Testis (tissue), 2 donors: ENCODE measurements around the gene MCM10.
"Not testable (repeated sequence)": the region's sequence is repeated elsewhere in the genome, so short reads cannot be mapped to it uniquely, and the experiment has no call there.

Source experiments
- CTCF ChIP-seq, 3 experiments: fragments of 450-650 bp in 2 of 3; fragments of 200-600 bp in 1 of 3; sonication (generic) in 1 of 3; IDR thresholded peaks; one replicate each; pipeline ENCODE4 v1.5.1; 2016 to 2019; ENCODE audit warnings: antibody characterized with exemption in 3 of 3, mild to moderate bottlenecking in 2 of 3, moderate library complexity in 1 of 3
- POLR2A ChIP-seq: fragments of 450-650 bp; IDR thresholded peaks from one replicate; pipeline ENCODE4 v1.6.1; 2017; ENCODE audit warnings: antibody characterized with exemption, mild to moderate bottlenecking, moderate library complexity

GRCh38 chr10:13234736-13235135, 73.4 kb downstream of the MCM10 start:
- not testable (repeated sequence) for TF ChIP-seq POLR2A; CTCF (IDR thresholded peaks at IDR 0.05)
